ENCODE results near the gene EIF2S3.

The EIF2S3 gene

DNA sequence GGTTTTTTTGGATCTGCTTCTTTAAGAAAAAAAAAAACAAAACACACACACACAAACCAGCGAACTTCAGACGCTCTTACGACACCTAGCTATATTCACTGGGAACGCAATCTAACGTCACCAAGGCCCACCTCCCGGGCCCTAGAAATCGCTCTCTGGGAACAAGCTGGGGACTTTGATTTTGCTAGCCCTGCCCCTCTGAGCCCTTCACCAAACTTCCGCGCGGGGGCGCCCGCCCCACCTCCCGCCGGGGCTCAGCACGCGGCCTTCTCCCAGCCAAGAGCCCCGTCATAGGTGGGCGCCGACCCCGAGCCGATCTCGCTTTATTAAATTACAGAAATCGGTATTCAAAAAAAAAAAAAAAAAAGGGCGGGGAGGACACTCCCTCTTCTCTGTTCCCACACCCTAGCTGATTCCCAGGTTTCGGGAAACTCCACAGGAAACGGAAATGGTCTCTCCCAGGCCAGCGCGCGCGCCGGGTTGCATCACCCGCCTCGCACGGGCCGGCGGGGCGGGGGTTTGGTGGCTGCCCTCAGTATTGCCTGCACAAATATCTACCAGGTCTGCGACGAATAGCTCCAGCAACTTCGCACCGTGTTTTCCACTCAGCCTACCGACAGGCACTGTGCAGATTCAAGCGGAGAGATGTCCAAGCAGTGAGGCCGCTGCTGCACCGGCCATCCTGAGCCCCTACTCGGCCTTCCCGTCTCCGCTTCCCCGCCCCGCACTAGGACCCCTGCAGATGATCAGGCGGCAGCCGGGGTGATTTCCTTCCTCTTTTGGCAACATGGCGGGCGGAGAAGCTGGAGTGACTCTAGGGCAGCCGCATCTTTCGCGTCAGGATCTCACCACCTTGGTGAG is at the start of gene EIF2S3:
Gene EIF2S3 (plus strand): TSS at position 775 of the 861 bp plus-strand sequence. CDS start 13 bp downstream, at position 788.
- in situ Hi-C loops (cut with MboI; ENCODE audit: low pct_unique_long_range_greater_than_20kb, low sequenced_read_pairs, unreplicated experiment): no loop called here
- TF ChIP-seq, protein P1, sequence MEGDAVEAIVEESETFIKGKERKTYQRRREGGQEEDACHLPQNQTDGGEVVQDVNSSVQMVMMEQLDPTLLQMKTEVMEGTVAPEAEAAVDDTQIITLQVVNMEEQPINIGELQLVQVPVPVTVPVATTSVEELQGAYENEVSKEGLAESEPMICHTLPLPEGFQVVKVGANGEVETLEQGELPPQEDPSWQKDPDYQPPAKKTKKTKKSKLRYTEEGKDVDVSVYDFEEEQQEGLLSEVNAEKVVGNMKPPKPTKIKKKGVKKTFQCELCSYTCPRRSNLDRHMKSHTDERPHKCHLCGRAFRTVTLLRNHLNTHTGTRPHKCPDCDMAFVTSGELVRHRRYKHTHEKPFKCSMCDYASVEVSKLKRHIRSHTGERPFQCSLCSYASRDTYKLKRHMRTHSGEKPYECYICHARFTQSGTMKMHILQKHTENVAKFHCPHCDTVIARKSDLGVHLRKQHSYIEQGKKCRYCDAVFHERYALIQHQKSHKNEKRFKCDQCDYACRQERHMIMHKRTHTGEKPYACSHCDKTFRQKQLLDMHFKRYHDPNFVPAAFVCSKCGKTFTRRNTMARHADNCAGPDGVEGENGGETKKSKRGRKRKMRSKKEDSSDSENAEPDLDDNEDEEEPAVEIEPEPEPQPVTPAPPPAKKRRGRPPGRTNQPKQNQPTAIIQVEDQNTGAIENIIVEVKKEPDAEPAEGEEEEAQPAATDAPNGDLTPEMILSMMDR (IDR thresholded peaks at IDR 0.05; ENCODE audit: extremely low read depth, insufficient read depth, missing control alignments): peak; percentile 62
- DNase-seq (ENCODE audit: low spot score): peak; percentile 91

DNA sequence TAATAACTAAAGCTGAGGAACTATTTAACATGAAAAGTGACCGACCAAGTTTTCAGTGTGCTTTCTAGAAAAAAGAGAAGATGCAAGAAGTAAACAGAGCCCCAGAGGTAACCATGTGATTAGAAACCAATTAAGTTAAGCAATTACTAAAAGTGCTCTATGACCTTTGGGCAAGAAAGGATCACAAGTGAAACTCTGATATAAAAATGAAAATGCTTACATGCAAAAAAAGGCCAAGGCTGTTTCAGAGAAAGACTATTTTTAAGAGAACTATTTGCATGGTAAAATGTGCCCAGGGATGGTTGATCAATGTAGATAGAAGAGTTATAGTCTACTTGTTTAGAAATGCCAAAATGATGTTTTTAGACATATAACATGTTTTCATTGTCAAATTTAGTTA is 49.7 kb upstream of the EIF2S3 start:
- TF ChIP-seq, protein P1 (IDR thresholded peaks at IDR 0.05; ENCODE audit: extremely low read depth, insufficient read depth, missing control alignments): no peak
- in situ Hi-C loops (cut with MboI; ENCODE audit: low pct_unique_long_range_greater_than_20kb, low sequenced_read_pairs, unreplicated experiment): no loop called here

DNA sequence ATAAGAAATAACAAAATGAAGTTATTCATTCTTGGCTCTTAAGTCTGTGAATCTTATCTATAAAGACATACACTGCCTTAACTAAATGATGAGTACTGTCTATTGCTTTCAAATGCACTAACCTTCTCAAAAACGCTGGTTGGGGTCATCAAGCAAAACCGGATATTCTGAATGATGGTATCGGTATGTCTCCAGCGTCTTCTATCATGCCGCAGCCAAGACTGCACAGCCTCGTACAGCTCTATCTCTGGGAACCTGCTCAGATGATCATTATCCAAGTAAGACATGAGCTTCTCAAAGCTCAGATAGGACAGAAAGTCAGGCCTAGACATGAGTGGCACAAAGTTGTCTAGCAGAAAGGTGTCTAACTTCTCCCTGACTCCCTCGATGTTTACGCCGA is 48.9 kb upstream of the EIF2S3 start:
- no peak for DNase-seq (ENCODE audit: low spot score)
- TF ChIP-seq, protein P1 (IDR thresholded peaks at IDR 0.05; ENCODE audit: extremely low read depth, insufficient read depth, missing control alignments): no peak
- in situ Hi-C loops (cut with MboI; ENCODE audit: low pct_unique_long_range_greater_than_20kb, low sequenced_read_pairs, unreplicated experiment): no loop called here

More for the DNA sequence above, 49.7 kb upstream of the EIF2S3 start:
- DNase-seq (ENCODE audit: low spot score): no peak

DNA sequence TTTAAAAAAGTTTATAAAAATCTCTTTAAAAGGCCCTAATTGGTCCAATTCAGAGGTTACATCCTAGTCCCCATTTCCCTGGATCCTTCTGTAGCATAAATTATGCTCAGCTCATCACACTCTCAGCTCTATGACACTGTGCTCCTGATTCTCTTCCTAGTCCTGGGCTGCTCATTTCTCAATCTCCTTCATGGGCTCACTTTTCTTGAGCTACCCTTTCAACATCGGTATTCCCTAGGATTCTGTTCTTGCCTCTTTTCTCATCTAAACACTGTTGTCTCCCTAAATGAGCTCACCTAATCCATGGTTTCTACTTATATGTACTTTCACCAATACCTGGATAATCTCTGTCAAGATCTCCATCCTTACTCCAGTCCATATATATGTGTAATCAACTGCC is 42.5 kb upstream of the EIF2S3 start:
- in situ Hi-C loops (cut with MboI; ENCODE audit: low pct_unique_long_range_greater_than_20kb, low sequenced_read_pairs, unreplicated experiment): no loop called here
- TF ChIP-seq, protein P1 (IDR thresholded peaks at IDR 0.05; ENCODE audit: extremely low read depth, insufficient read depth, missing control alignments): no peak
- DNase-seq (ENCODE audit: low spot score): no peak

DNA sequence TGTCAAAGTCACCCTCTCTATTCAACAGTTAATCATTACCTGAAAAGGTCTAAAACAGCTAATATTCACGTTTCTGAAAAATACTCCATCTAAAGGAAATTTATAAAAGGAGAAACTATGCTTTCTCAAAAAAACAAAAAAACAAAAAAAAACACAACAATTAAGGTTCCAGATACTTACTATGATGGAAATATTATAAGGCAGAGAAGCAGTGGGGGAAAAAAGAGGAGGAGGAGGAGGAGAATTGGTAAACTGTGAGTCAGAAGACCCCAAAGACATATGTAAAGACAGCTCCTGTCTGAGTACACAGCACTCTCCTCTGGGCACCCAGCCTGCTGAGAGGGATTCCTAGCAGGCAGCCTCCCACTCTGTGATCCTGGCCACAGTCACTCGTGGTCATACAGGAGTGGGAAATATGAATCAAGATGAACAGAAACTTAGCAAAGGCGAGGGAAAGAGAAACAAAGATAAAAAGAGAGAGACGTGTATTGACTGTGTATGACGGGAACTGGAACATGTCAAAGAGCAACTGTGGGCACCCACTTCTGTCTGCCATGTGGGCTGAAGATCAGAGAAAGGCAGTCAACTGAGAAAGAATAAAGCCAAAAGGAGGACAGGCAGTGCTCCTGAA is 40.3 kb upstream of the EIF2S3 start:
- DNase-seq (ENCODE audit: low spot score): no peak
- in situ Hi-C loops (cut with MboI; ENCODE audit: low pct_unique_long_range_greater_than_20kb, low sequenced_read_pairs, unreplicated experiment): no loop called here
- TF ChIP-seq, protein P1 (IDR thresholded peaks at IDR 0.05; ENCODE audit: extremely low read depth, insufficient read depth, missing control alignments): no peak

DNA sequence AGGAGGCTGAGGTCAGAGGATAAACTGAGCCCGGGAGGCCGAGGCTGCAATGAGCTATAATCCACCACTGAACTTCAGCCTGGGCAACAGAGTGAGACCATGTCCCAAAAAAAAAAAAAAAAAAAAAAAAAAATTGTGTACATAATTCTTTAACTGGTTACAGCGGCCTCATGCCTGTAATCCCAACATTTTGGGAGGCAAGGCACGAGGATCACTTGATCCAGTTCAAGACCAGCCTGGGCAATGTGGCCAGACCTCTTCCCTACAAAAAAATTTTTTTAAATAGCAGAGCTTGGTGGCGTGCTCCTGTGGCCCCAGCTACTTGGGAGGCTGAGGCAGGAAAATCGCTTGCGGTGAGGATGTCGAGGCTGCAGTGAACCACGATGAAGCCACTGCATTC is 37.1 kb upstream of the EIF2S3 start:
- TF ChIP-seq, protein P1 (IDR thresholded peaks at IDR 0.05; ENCODE audit: extremely low read depth, insufficient read depth, missing control alignments): no peak
- in situ Hi-C loops (cut with MboI; ENCODE audit: low pct_unique_long_range_greater_than_20kb, low sequenced_read_pairs, unreplicated experiment): no loop called here
- DNase-seq (ENCODE audit: low spot score): no peak
